Daoy (cell line): ENCODE measurements around the gene WNT7A. TPM values are rescaled to one million over a fixed set of nuclear protein-coding genes. Genes with fewer than 3 reads are reported as not detected.

Experiments used
- DNase-seq: peaks from one replicate; pipeline ENCODE4 v3.0.0-alpha.2; 2015; ENCODE audit warnings: low read depth
- total RNA-seq: library from RNA; depleted of rRNA; stranded (reverse); fragments of >200 nt; shearing (Covaris generic); gene quantifications from 2 replicates; pipeline ENCODE4 v1.2.3, GENCODE V29; 2014; rRNA removed

Gene WNT7A
- total RNA-seq, 1 experiment from 2014 or later, result 0.29 TPM

GRCh38 chr3:13771496-13771895, 108.4 kb downstream of the WNT7A start:
- DNase-seq, result no peak

- DNase-seq, result peak; percentile 19
Observed at GRCh38 chr3:13770170-13771169, 109.4 kb downstream of the WNT7A start.

- no peak for DNase-seq
Observed at GRCh38 chr3:13769422-13769821, 110.4 kb downstream of the WNT7A start.

- DNase-seq, result no peak
Observed at GRCh38 chr3:13768453-13768852, 111.4 kb downstream of the WNT7A start.

GRCh38 chr3:13767896-13768295, 112.0 kb downstream of the WNT7A start:
- no peak for DNase-seq

- no peak for DNase-seq
Observed at GRCh38 chr3:13767030-13767429, 112.8 kb downstream of the WNT7A start.

Other genes with a start within 250 kb of the WNT7A start
- gene CHCHD4, start 244.8 kb upstream of the WNT7A start, total RNA-seq, result 32.7 and 44.5 TPM in 2 replicates
- 65.9 and 69.8 TPM in 2 replicates for gene TMEM43, start 245.0 kb upstream of the WNT7A start, total RNA-seq